ENCODE data around the gene BCHE. TPM values are rescaled to one million over a fixed set of nuclear protein-coding genes. Genes with fewer than 3 reads are reported as not detected.

BCHE gene
- total RNA-seq: not detected

GRCh38 chr3:165837058-165837525 is at the start of gene BCHE:
Gene BCHE, minus strand, starts transcription at chr3:165837423. Its CDS starts 6,390 bp downstream, at chr3:165831033.
- no peaks in the 10 kb centered on the region for H3K4me1 Mint-ChIP-seq
- ChIA-PET POLR2A (no interaction called here), CTCF (no interaction called here)
- H3K27me3 Mint-ChIP-seq: no peaks in the 10 kb centered on the region
- no peak within 1 kb of the TSS for H3K27ac Mint-ChIP-seq
- no peak within 1 kb of the TSS for H3K4me3 Mint-ChIP-seq
- no peaks in the 10 kb centered on the region for H3K36me3 Mint-ChIP-seq (ENCODE audit: low read depth)
- H3K9me3 Mint-ChIP-seq: no peaks in the 10 kb centered on the region
- DNase-seq: no peak

- Mint-ChIP-seq H3K9me3 (peaks cover 3% of the 10 kb centered on the region), H3K27me3 (no peaks in the 10 kb centered on the region), H3K27ac (no peak overlapping the region), H3K4me1 (no peaks in the 10 kb centered on the region), H3K36me3 (ENCODE audit: low read depth) (no peaks in the 10 kb centered on the region), H3K4me3 (no peak overlapping the region)
- ChIA-PET CTCF (no interaction called here), POLR2A (no interaction called here)
- no peak for DNase-seq
These were observed 48.5 kb upstream of the BCHE start for GRCh38 chr3:165885558-165886270.

GRCh38 chr3:165884518-165884917 is 47.3 kb upstream of the BCHE start:
- CTCF ChIA-PET: no interaction called here
- H3K4me1 Mint-ChIP-seq: no peaks in the 10 kb centered on the region
- no peak overlapping the region for H3K4me3 Mint-ChIP-seq
- H3K36me3 Mint-ChIP-seq (ENCODE audit: low read depth): no peaks in the 10 kb centered on the region
- H3K27me3 Mint-ChIP-seq: no peaks in the 10 kb centered on the region
- no peak for DNase-seq
- peaks cover 3% of the 10 kb centered on the region for H3K9me3 Mint-ChIP-seq
- no peak overlapping the region for H3K27ac Mint-ChIP-seq
- POLR2A ChIA-PET: no interaction called here

- DNase-seq: no peak
- ChIA-PET POLR2A (no interaction called here), CTCF (no interaction called here)
- no peaks in the 10 kb centered on the region for H3K4me1 Mint-ChIP-seq
- no peak overlapping the region for H3K4me3 Mint-ChIP-seq
- no peaks in the 10 kb centered on the region for H3K27me3 Mint-ChIP-seq
- H3K27ac Mint-ChIP-seq: no peak overlapping the region
- no peaks in the 10 kb centered on the region for H3K36me3 Mint-ChIP-seq (ENCODE audit: low read depth)
- peaks cover 3% of the 10 kb centered on the region for H3K9me3 Mint-ChIP-seq
These were observed 46.7 kb upstream of the BCHE start for GRCh38 chr3:165883863-165884478.

- ChIA-PET CTCF (no interaction called here), POLR2A (no interaction called here)
- no peaks in the 10 kb centered on the region for H3K4me1 Mint-ChIP-seq
- H3K36me3 Mint-ChIP-seq (ENCODE audit: low read depth): no peaks in the 10 kb centered on the region
- peaks cover 3% of the 10 kb centered on the region for H3K9me3 Mint-ChIP-seq
- H3K27me3 Mint-ChIP-seq: no peaks in the 10 kb centered on the region
- H3K27ac Mint-ChIP-seq: no peak overlapping the region
- no peak overlapping the region for H3K4me3 Mint-ChIP-seq
- no peak for DNase-seq
These were observed 45.9 kb upstream of the BCHE start for GRCh38 chr3:165883117-165883516.

- CTCF ChIA-PET: no interaction called here
- Mint-ChIP-seq H3K27ac (no peak overlapping the region), H3K36me3 (ENCODE audit: low read depth) (no peaks in the 10 kb centered on the region), H3K27me3 (no peaks in the 10 kb centered on the region), H3K9me3 (no peaks in the 10 kb centered on the region), H3K4me1 (no peaks in the 10 kb centered on the region), H3K4me3 (no peak overlapping the region)
- DNase-seq: no peak
- POLR2A ChIA-PET: no interaction called here
These were observed 38.4 kb upstream of the BCHE start for GRCh38 chr3:165875644-165876043.

- no peaks in the 10 kb centered on the region for H3K9me3 Mint-ChIP-seq
- DNase-seq: no peak
- no peaks in the 10 kb centered on the region for H3K4me1 Mint-ChIP-seq
- no peaks in the 10 kb centered on the region for H3K36me3 Mint-ChIP-seq (ENCODE audit: low read depth)
- CTCF ChIA-PET: interaction anchor here (1.0 kb wide), 1 partner anchor 260 kb away, joined by 3 read pairs; no protein-coding TSS in a partner anchor
- POLR2A ChIA-PET: no interaction called here
- no peak overlapping the region for H3K27ac Mint-ChIP-seq
- no peak overlapping the region for H3K4me3 Mint-ChIP-seq
- H3K27me3 Mint-ChIP-seq: no peaks in the 10 kb centered on the region
These were observed 37.7 kb upstream of the BCHE start for GRCh38 chr3:165874663-165875489.

GRCh38 chr3:165868088-165868487 is 30.9 kb upstream of the BCHE start:
- Mint-ChIP-seq H3K27me3 (no peaks in the 10 kb centered on the region), H3K9me3 (peaks cover 4% of the 10 kb centered on the region), H3K4me3 (no peak overlapping the region), H3K4me1 (no peaks in the 10 kb centered on the region), H3K36me3 (ENCODE audit: low read depth) (no peaks in the 10 kb centered on the region), H3K27ac (no peak overlapping the region)
- no peak for DNase-seq
- CTCF ChIA-PET: no interaction called here
- POLR2A ChIA-PET: no interaction called here

- H3K9me3 Mint-ChIP-seq: no peaks in the 10 kb centered on the region
- CTCF ChIA-PET: no interaction called here
- H3K4me3 Mint-ChIP-seq: no peak overlapping the region
These were observed 21.8 kb upstream of the BCHE start for GRCh38 chr3:165859061-165859460.

GRCh38 chr3:165855581-165855980 is 18.4 kb upstream of the BCHE start:
- no peak overlapping the region for H3K27ac Mint-ChIP-seq
- DNase-seq: no peak
- H3K27me3 Mint-ChIP-seq: no peaks in the 10 kb centered on the region
- POLR2A ChIA-PET: no interaction called here
- H3K4me1 Mint-ChIP-seq: no peaks in the 10 kb centered on the region
- H3K4me3 Mint-ChIP-seq: no peak overlapping the region
- CTCF ChIA-PET: interaction anchor here (0.6 kb wide), 1 partner anchor 230 kb away, joined by 3 read pairs; no protein-coding TSS in a partner anchor
- H3K36me3 Mint-ChIP-seq (ENCODE audit: low read depth): no peaks in the 10 kb centered on the region
- H3K9me3 Mint-ChIP-seq: no peaks in the 10 kb centered on the region

More at GRCh38 chr3:165859061-165859460, 21.8 kb upstream of the BCHE start:
- no peak overlapping the region for H3K27ac Mint-ChIP-seq
- no peaks in the 10 kb centered on the region for H3K4me1 Mint-ChIP-seq
- no peaks in the 10 kb centered on the region for H3K36me3 Mint-ChIP-seq (ENCODE audit: low read depth)
- no peak for DNase-seq
- POLR2A ChIA-PET: no interaction called here
- no peaks in the 10 kb centered on the region for H3K27me3 Mint-ChIP-seq

- Mint-ChIP-seq H3K4me1 (no peaks in the 10 kb centered on the region), H3K36me3 (ENCODE audit: low read depth) (no peaks in the 10 kb centered on the region), H3K27ac (no peak overlapping the region), H3K27me3 (no peaks in the 10 kb centered on the region), H3K9me3 (no peaks in the 10 kb centered on the region), H3K4me3 (no peak overlapping the region)
- ChIA-PET CTCF (no interaction called here), POLR2A (no interaction called here)
- no peak for DNase-seq
These were observed 17.5 kb upstream of the BCHE start for GRCh38 chr3:165854696-165855095.

- H3K9me3 Mint-ChIP-seq: no peaks in the 10 kb centered on the region
These were observed 15.5 kb upstream of the BCHE start for GRCh38 chr3:165852711-165853110.

GRCh38 chr3:165852191-165852590 is 15.0 kb upstream of the BCHE start:
- Mint-ChIP-seq H3K4me1 (no peaks in the 10 kb centered on the region), H3K27ac (no peak overlapping the region), H3K27me3 (no peaks in the 10 kb centered on the region), H3K4me3 (no peak overlapping the region), H3K36me3 (ENCODE audit: low read depth) (no peaks in the 10 kb centered on the region), H3K9me3 (no peaks in the 10 kb centered on the region)
- no peak for DNase-seq
- CTCF ChIA-PET: no interaction called here
- POLR2A ChIA-PET: no interaction called here

More at GRCh38 chr3:165852711-165853110, 15.5 kb upstream of the BCHE start:
- Mint-ChIP-seq H3K36me3 (ENCODE audit: low read depth) (no peaks in the 10 kb centered on the region), H3K4me3 (no peak overlapping the region), H3K4me1 (no peaks in the 10 kb centered on the region), H3K27ac (no peak overlapping the region), H3K27me3 (no peaks in the 10 kb centered on the region)
- CTCF ChIA-PET: no interaction called here
- POLR2A ChIA-PET: no interaction called here
- DNase-seq: no peak

All from activated CD4-positive, alpha-beta T cell treated with anti-CD3 and anti-CD28 coated beads, Interleukin-2, amount 10 ng/mL, durations not matched to agents 7 days and 5 days (primary cell).